ENCODE data around the gene LNPK. TPM values are rescaled to one million over a fixed set of nuclear protein-coding genes. Genes with fewer than 3 reads are reported as not detected.
"Not testable (repeated sequence)": the region's sequence is repeated elsewhere in the genome, so short reads cannot be mapped to it uniquely, and the experiment has no call there.

LNPK gene
- total RNA-seq, 1 experiment from 2014 or later = 21.9 TPM

DNA sequence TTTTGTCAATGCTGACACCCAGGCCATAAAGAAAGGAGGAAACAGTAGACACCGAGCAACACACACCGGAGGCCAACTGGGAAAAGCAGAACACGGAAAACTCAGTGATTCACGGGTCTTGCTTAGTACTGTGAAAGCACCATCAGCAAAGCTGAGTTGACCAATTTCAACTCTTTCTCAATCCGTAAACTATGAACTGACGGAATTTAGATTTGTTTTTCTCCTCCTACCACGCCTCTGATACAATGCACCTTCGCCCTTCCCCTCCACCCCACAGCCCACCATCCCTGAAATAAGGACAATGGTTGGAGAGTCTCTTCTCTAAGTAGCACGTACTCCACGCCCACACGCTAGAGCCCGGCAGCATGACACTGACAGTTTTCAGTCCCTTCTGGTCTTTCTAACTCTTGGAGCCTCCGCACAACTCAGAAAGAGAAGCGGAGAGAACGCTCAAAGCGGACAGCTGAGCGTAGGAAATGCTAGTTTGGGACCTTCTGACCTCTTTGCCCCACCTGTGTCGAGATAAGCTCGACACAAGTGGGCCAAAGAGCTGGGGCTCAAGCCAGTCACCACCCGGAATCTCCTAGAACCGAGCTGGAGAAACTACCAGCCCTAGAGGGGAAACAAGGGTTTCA lies 669 bp downstream of the LNPK start:
- Histone ChIP-seq H3K36me3 (ENCODE audit: low read depth, low read length) (no peaks in the 10 kb centered on the region), H3K4me3 (ENCODE audit: low read length) (peak overlapping the region; percentile 86), H3K27ac (ENCODE audit: low read length) (no peak overlapping the region), H3K4me1 (ENCODE audit: insufficient read depth, low read length) (peaks cover 11% of the 10 kb centered on the region), H3K9ac (ENCODE audit: low read length) (peak overlapping the region; percentile 76), H3K27me3 (ENCODE audit: low read length) (no peaks in the 10 kb centered on the region), H3K9me2 (replicated peaks; ENCODE audit: low read length) (no peaks in the 10 kb centered on the region), H3K79me2 (ENCODE audit: low read length) (peaks cover 55% of the 10 kb centered on the region), H2AFZ (ENCODE audit: low read length) (peak overlapping the region; percentile 98), H4K20me1 (ENCODE audit: low read length) (no peaks in the 10 kb centered on the region), H3K4me2 (ENCODE audit: low read length) (peak overlapping the region; percentile 96), H3K9me3 (ENCODE audit: low read length) (no peaks in the 10 kb centered on the region), H3F3A (ENCODE audit: low read length, unreplicated experiment) (no peaks in the 10 kb centered on the region)
- TF ChIP-seq, protein P1, sequence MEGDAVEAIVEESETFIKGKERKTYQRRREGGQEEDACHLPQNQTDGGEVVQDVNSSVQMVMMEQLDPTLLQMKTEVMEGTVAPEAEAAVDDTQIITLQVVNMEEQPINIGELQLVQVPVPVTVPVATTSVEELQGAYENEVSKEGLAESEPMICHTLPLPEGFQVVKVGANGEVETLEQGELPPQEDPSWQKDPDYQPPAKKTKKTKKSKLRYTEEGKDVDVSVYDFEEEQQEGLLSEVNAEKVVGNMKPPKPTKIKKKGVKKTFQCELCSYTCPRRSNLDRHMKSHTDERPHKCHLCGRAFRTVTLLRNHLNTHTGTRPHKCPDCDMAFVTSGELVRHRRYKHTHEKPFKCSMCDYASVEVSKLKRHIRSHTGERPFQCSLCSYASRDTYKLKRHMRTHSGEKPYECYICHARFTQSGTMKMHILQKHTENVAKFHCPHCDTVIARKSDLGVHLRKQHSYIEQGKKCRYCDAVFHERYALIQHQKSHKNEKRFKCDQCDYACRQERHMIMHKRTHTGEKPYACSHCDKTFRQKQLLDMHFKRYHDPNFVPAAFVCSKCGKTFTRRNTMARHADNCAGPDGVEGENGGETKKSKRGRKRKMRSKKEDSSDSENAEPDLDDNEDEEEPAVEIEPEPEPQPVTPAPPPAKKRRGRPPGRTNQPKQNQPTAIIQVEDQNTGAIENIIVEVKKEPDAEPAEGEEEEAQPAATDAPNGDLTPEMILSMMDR (conservative IDR thresholded peaks at IDR 0.05; ENCODE audit: low read depth, low read length) = no peak
- TF ChIP-seq EZH2phosphoT487 (IDR thresholded peaks at IDR 0.05; ENCODE audit: borderline replicate concordance, low read length) = no peak
- no peak for TF ChIP-seq EZH2 (IDR thresholded peaks at IDR 0.05; ENCODE audit: low read length, unreplicated experiment)
- DNase-seq (peak; percentile 48), ATAC-seq (peak; percentile 62)
- ChIA-PET CTCF (interaction anchor here (0.6 kb wide), 1 partner anchor 87 kb away, joined by 3 read pairs; no protein-coding TSS in a partner anchor), POLR2A (ENCODE audit: unreplicated experiment) (interaction anchor here (0.5 kb wide), 1 partner anchor 864 kb away, joined by 3 read pairs; no protein-coding TSS in a partner anchor)
- BruUV-seq (replicated peaks) = no TSS peak
- intact Hi-C loops (cut with micrococcal nuclease) = loop anchor here (2.0 to 5.0 kb wide), 3 partner anchors 86 to 1239 kb away; partner anchors contain the start of gene CHRNA1

- intact Hi-C loops (cut with micrococcal nuclease) = no loop called here
- H3K27ac ChIP-seq (ENCODE audit: low read length) = no peak overlapping the region
- no peaks in the 10 kb centered on the region for H3K9me3 ChIP-seq (ENCODE audit: low read length)
- H4K20me1 ChIP-seq (ENCODE audit: low read length) = no peaks in the 10 kb centered on the region
- H3K4me2 ChIP-seq (ENCODE audit: low read length) = peak overlapping the region; percentile 4; the same call in 1 of the 2 replicates
- POLR2A ChIA-PET (ENCODE audit: unreplicated experiment) = no interaction called here
- TF ChIP-seq, protein P1 (conservative IDR thresholded peaks at IDR 0.05; ENCODE audit: low read depth, low read length) = no peak
- no peak for TF ChIP-seq EZH2phosphoT487 (IDR thresholded peaks at IDR 0.05; ENCODE audit: borderline replicate concordance, low read length)
- no peaks in the 10 kb centered on the region for H3K27me3 ChIP-seq (ENCODE audit: low read length)
- no TSS peak for BruUV-seq (replicated peaks)
- H3K9me2 ChIP-seq (replicated peaks; ENCODE audit: low read length) = no peaks in the 10 kb centered on the region
- no peak for DNase-seq
- CTCF ChIA-PET = no interaction called here
- ATAC-seq = no peak
- peaks cover 11% of the 10 kb centered on the region for H3K4me1 ChIP-seq (ENCODE audit: insufficient read depth, low read length)
- no peak overlapping the region for H3K9ac ChIP-seq (ENCODE audit: low read length)
- H3K4me3 ChIP-seq (ENCODE audit: low read length) = no peak overlapping the region
- H3F3A ChIP-seq (ENCODE audit: low read length, unreplicated experiment) = no peaks in the 10 kb centered on the region
- H3K36me3 ChIP-seq (ENCODE audit: low read depth, low read length) = no peaks in the 10 kb centered on the region
- no peak overlapping the region for H2AFZ ChIP-seq (ENCODE audit: low read length)
- H3K79me2 ChIP-seq (ENCODE audit: low read length) = peaks cover 69% of the 10 kb centered on the region
These were observed 2.7 kb downstream of the LNPK start for GRCh38 chr2:175999283-175999819.

DNA sequence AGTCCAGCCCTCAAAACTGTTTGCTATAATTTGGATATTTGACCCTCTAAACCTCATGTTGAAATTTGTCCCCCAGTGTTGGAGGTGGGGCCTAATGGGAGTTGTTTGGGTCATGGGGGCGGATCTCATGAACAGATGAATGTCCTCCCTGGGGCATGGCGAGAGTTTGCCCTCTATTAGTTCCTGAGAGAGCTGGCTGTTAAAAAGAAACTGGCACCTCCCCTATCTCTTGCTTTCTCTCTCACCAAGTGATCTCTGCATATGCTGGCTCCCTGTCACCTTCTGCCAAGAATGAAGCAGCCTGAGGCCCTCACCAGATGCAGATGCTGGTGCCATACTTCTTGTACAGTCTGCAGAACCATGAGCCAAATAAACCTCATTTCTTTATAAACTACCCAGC lies 12.0 kb downstream of the LNPK start:
- intact Hi-C loops (cut with micrococcal nuclease) = no loop called here
- POLR2A ChIA-PET (ENCODE audit: unreplicated experiment) = no interaction called here
- Histone ChIP-seq H3K36me3 (ENCODE audit: low read depth, low read length) (0 out of 2 replicates have a peak, but pooled peaks cover 2% of the 10 kb centered on the region), H3K9me2 (replicated peaks; ENCODE audit: low read length) (no peaks in the 10 kb centered on the region), H3K9me3 (ENCODE audit: low read length) (no peaks in the 10 kb centered on the region), H3K27me3 (ENCODE audit: low read length) (no peaks in the 10 kb centered on the region), H4K20me1 (ENCODE audit: low read length) (no peaks in the 10 kb centered on the region), H3K4me1 (ENCODE audit: insufficient read depth, low read length) (no peaks in the 10 kb centered on the region), H3F3A (ENCODE audit: low read length, unreplicated experiment) (no peaks in the 10 kb centered on the region), H2AFZ (ENCODE audit: low read length) (no peak overlapping the region), H3K4me3 (ENCODE audit: low read length) (no peak overlapping the region), H3K9ac (ENCODE audit: low read length) (no peak overlapping the region), H3K4me2 (ENCODE audit: low read length) (no peak overlapping the region), H3K79me2 (ENCODE audit: low read length) (peaks cover 1% of the 10 kb centered on the region; the same call in 1 of the 2 replicates), H3K27ac (ENCODE audit: low read length) (no peak overlapping the region)
- no peak for ATAC-seq
- CTCF ChIA-PET = no interaction called here
- TF ChIP-seq EZH2 (IDR thresholded peaks at IDR 0.05; ENCODE audit: low read length, unreplicated experiment) (no peak), EZH2phosphoT487 (IDR thresholded peaks at IDR 0.05; ENCODE audit: borderline replicate concordance, low read length) (no peak)
- TF ChIP-seq, protein P1 (conservative IDR thresholded peaks at IDR 0.05; ENCODE audit: low read depth, low read length) = no peak
- no TSS peak for BruUV-seq (replicated peaks)
- no peak for DNase-seq

- ATAC-seq; H3K4me1 ChIP-seq (ENCODE audit: insufficient read depth, low read length); H3K4me2 ChIP-seq (ENCODE audit: low read length); POLR2A ChIA-PET (ENCODE audit: unreplicated experiment); H3K9me3 ChIP-seq (ENCODE audit: low read length); DNase-seq; H3K27me3 ChIP-seq (ENCODE audit: low read length); H2AFZ ChIP-seq (ENCODE audit: low read length); H3K36me3 ChIP-seq (ENCODE audit: low read depth, low read length); H3F3A ChIP-seq (ENCODE audit: low read length, unreplicated experiment); CTCF ChIA-PET; H3K79me2 ChIP-seq (ENCODE audit: low read length); H3K27ac ChIP-seq (ENCODE audit: low read length); BruUV-seq (replicated peaks); H3K9ac ChIP-seq (ENCODE audit: low read length); intact Hi-C loops (cut with micrococcal nuclease); H3K9me2 ChIP-seq (replicated peaks; ENCODE audit: low read length); H4K20me1 ChIP-seq (ENCODE audit: low read length); H3K4me3 ChIP-seq (ENCODE audit: low read length): not testable (repeated sequence)
These were observed 14.9 kb downstream of the LNPK start for GRCh38 chr2:175987126-175987525.
